GOT3 (cell line): Measurements from ENCODE around the gene HBEGF.
"Not testable (repeated sequence)": the region's sequence is repeated elsewhere in the genome, so short reads cannot be mapped to it uniquely, and the experiment has no call there.

Source experiments
- DNase-seq: peaks from one replicate; lab custom pipeline; 2025; ENCODE audit warnings: mixed read lengths; lab: John Stamatoyannopoulos, UW

HBEGF gene

GRCh38 chr5:140360681-140361479 is 14.5 kb upstream of the HBEGF start:
- no peak for DNase-seq

- DNase-seq, result no peak
These were observed 13.7 kb upstream of the HBEGF start, which contains the start of gene SLC4A9 for GRCh38 chr5:140360101-140360500. Gene SLC4A9, plus strand, starts transcription at chr5:140360194. Its CDS starts 43 bp downstream, at chr5:140360237.

GRCh38 chr5:140358738-140359310 is 12.4 kb upstream of the HBEGF start:
- DNase-seq, result no peak

- peak; percentile 71 for DNase-seq
These were observed 11.3 kb upstream of the HBEGF start for GRCh38 chr5:140357726-140358093.

- DNase-seq, result no peak
These were observed 10.7 kb upstream of the HBEGF start for GRCh38 chr5:140356853-140357725.

- no peak for DNase-seq
These were observed 9.1 kb upstream of the HBEGF start for GRCh38 chr5:140355546-140355945.

- DNase-seq, result peak; percentile 14
These were observed 5.4 kb upstream of the HBEGF start for GRCh38 chr5:140351609-140352334.

GRCh38 chr5:140349244-140349643 is 2.8 kb upstream of the HBEGF start:
- DNase-seq, result no peak

- no peak for DNase-seq
These were observed 1.7 kb upstream of the HBEGF start for GRCh38 chr5:140348104-140348503.

GRCh38 chr5:140347360-140347759 is 957 bp upstream of the HBEGF start:
- DNase-seq, result no peak

GRCh38 chr5:140345919-140346347 is 470 bp downstream of the HBEGF start:
- DNase-seq, result peak; percentile 55

GRCh38 chr5:140344683-140345423 is 1.6 kb downstream of the HBEGF start:
- no peak for DNase-seq

- DNase-seq, result not testable (repeated sequence)
These were observed 2.6 kb downstream of the HBEGF start for GRCh38 chr5:140343849-140344248.

- no peak for DNase-seq
These were observed 3.5 kb downstream of the HBEGF start for GRCh38 chr5:140342896-140343295.

GRCh38 chr5:140342287-140342686 is 4.1 kb downstream of the HBEGF start:
- DNase-seq, result no peak

GRCh38 chr5:140341591-140341990 is 4.8 kb downstream of the HBEGF start:
- DNase-seq, result no peak

- DNase-seq, result no peak
These were observed 5.7 kb downstream of the HBEGF start for GRCh38 chr5:140340605-140341121.

GRCh38 chr5:140339636-140340035 is 6.8 kb downstream of the HBEGF start:
- no peak for DNase-seq

- DNase-seq, result no peak
These were observed 7.5 kb downstream of the HBEGF start for GRCh38 chr5:140338908-140339307.

GRCh38 chr5:140338336-140338735 is 8.1 kb downstream of the HBEGF start:
- DNase-seq, result no peak

- no peak for DNase-seq
These were observed 8.5 kb downstream of the HBEGF start for GRCh38 chr5:140337880-140338279.
